Lung (tissue), 12 donors: ENCODE results near the gene VEGFA. TPM values are rescaled to one million over a fixed set of nuclear protein-coding genes. Genes with fewer than 3 reads are reported as not detected.

Experiments
- ATAC-seq: fragments of 200-7000 bp; cut with Tn5 transposase; one replicate; pipeline ENCODE4 v1.9.1; 2020; ENCODE audit warnings: moderate number of reproducible peaks; ENCODE audit not compliant: insufficient read depth, low FRiP score
- DNase-seq, 3 donors: peaks; one replicate each; pipeline ENCODE4 v3.0.0-alpha.2; 2013 to 2017
- H3K27ac ChIP-seq, 2 donors: one replicate each; pipeline ENCODE4 v1.5.1; 2013; ENCODE audit warnings: mild to moderate bottlenecking in 2 of 2, moderate library complexity in 2 of 2, control low read depth in 1 of 2, inconsistent platforms in 1 of 2, low read depth in 1 of 2, low read length in 1 of 2
- H3K27me3 ChIP-seq, 3 donors: one replicate each; pipeline ENCODE4 v1.5.1; 2013; ENCODE audit warnings: low read length in 2 of 3; ENCODE audit not compliant: control insufficient read depth in 3 of 3, insufficient read depth in 3 of 3
- H3K36me3 ChIP-seq, 4 donors: one replicate each; pipeline ENCODE4 v1.5.1; 2013; ENCODE audit warnings: low read length in 4 of 4, mild to moderate bottlenecking in 1 of 4, moderate library complexity in 1 of 4; ENCODE audit not compliant: control insufficient read depth in 4 of 4, insufficient read depth in 4 of 4
- H3K4me1 ChIP-seq, 5 donors: one replicate each; pipeline ENCODE4 v1.5.1; 2013; ENCODE audit warnings: low read length in 5 of 5, mild to moderate bottlenecking in 2 of 5, moderate library complexity in 1 of 5; ENCODE audit not compliant: control insufficient read depth in 5 of 5, insufficient read depth in 5 of 5
- H3K4me3 ChIP-seq: one replicate; pipeline ENCODE4 v1.5.1; 2013; ENCODE audit warnings: mild to moderate bottlenecking, control low read depth, moderate library complexity
- H3K9ac ChIP-seq, 2 donors: one replicate each; pipeline ENCODE4 v1.5.1; 2013; ENCODE audit warnings: low read length in 2 of 2, control low read depth in 1 of 2; ENCODE audit not compliant: insufficient read depth in 1 of 2
- H3K9me3 ChIP-seq, 4 donors: one replicate each; pipeline ENCODE4 v1.5.1; 2013; ENCODE audit warnings: low read length in 3 of 4, mild to moderate bottlenecking in 1 of 4, moderate library complexity in 1 of 4; ENCODE audit not compliant: control insufficient read depth in 4 of 4, insufficient read depth in 3 of 4
- CTCF ChIP-seq: IDR thresholded peaks from 2 replicates; pipeline ENCODE4 v1.5.1; 2012; ENCODE audit warnings: mild to moderate bottlenecking; ENCODE audit errors: control extremely low read depth, extremely low read depth
- WGBS, 2 donors: extraction: QIAGEN DNeasy Blood & Tissue Kit; methylation state at CpG; one replicate each; pipeline ENCODE4 v1.1.7; 2013; 5-methylcytosine and 5-hydroxymethylcytosine counted together
- polyA plus RNA-seq, 2 donors: library from polyadenylated mRNA; stranded (reverse); fragments of 200-250 nt; gene quantifications; one replicate each; pipeline ENCODE4 v1.2.1, GENCODE V29; 2013
- total RNA-seq, 2 donors: library from RNA; depleted of rRNA in 1 of 2; stranded (reverse); fragments of >200 nt in 1 of 2; gene quantifications; one replicate each; pipeline ENCODE4 v1.2.1, GENCODE V29; 2014 to 2021
- donor health status: control.
- donor health status: control.
- donor health status: Bipolar disorder and iron deficiency.
- donor health status: healthy.
- donor health status: DM: yes; HTN: yes; CAD: no.

The VEGFA gene
- total and polyA plus RNA-seq, 4 donors = 98.3 to 275 (median 140) TPM

DNA sequence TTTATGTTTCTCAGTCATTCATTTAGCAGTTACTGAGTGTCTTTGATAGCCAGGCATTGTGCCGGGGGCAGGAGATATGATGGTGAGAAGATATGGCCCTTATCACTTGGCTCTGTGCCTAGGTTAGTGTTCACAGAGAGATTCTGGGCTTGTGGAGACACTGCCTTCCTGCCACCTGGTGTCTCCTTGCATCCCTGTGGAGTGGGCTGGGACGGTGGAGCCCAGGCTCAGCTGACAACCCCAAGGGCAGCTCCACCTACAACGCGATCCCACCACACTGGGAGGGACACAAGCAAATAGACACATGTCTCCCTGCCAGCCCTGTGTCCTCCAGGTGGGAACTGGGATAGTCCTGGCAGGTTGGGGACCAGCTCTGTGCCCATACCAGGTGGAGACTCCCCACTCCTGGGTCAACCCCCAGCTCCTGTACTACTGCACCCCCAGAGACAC, 30.3 kb upstream of the VEGFA start:
- Histone ChIP-seq H3K4me1 (peaks cover 0 to 45% (median 14%) of the 10 kb centered on the region in 5 donors), H3K27me3 (no peaks in the 10 kb centered on the region), H3K9ac (no peak overlapping the region), H3K4me3 (no peak overlapping the region), H3K36me3 (no peaks in the 10 kb centered on the region), H3K9me3 (peaks cover 0 to 2% (median 0%) of the 10 kb centered on the region in 4 donors), H3K27ac (no peak overlapping the region)
- TF ChIP-seq CTCF = no peak
- ATAC-seq (no peak), DNase-seq (no peak)
- WGBS, 2 donors = 68 to 89% methylated on average over 3 to 4 of the region's 4 CpGs

- DNase-seq = peak in 1 of 3 donors; percentile 10
- WGBS, 2 donors = 81 to 87% methylated on average over 6 of the region's 6 CpGs
- H3K9me3 ChIP-seq = no peaks in the 10 kb centered on the region
- H3K4me1 ChIP-seq = peaks cover 0 to 53% (median 22%) of the 10 kb centered on the region in 5 donors
- no peak for ATAC-seq
- no peak for TF ChIP-seq CTCF
- H3K27me3 ChIP-seq = no peaks in the 10 kb centered on the region
- no peak overlapping the region for H3K27ac ChIP-seq
- no peak overlapping the region for H3K4me3 ChIP-seq
- no peaks in the 10 kb centered on the region for H3K36me3 ChIP-seq
- no peak overlapping the region for H3K9ac ChIP-seq
Measured at GRCh38 chr6:43740321-43740960, 29.6 kb upstream of the VEGFA start.

DNA sequence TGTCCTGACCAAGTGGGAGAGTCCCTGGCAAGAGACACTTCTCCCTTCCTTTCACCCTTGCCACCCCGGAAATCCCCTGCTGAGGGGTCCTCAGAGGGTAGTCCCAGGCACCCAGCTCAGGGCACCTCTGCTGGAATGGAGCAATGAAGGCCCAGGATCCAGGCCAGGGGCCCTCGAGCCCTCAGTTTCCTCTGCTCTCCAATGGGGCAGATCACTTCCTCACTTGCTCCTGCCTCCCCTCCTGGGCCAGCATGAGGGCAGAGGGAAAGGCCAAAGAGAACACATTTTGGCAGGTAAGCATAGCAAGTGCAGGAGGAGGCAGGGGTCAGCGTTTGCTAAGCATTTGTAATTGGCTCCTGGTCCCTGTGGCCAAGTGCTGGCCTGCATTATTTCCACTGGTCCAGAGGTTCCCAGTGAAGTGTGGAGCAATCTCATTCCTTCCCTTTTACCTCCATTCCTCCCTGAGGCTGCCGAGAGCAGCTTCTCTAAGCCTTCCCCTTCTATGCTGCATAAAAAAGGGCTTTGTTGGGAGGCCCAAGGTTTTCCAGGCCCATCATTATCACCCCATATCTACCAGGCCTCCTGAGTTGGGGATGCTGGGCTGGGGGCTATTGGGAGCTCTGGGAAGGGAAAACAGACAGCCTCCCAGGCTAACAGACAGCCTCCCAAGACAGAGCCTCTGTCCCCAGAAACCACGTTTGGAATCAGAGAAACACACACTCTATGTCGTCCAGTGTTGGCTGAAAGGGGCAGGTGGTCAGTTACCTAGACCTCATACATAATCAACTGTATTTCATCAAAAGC, 28.8 kb upstream of the VEGFA start:
- no peak for ATAC-seq
- Histone ChIP-seq H3K36me3 (no peaks in the 10 kb centered on the region), H3K9me3 (no peaks in the 10 kb centered on the region), H3K27ac (no peak overlapping the region), H3K9ac (no peak overlapping the region), H3K4me1 (peaks cover 0 to 60% (median 29%) of the 10 kb centered on the region in 5 donors), H3K27me3 (no peaks in the 10 kb centered on the region), H3K4me3 (no peak overlapping the region)
- peak in 1 of 3 donors; percentile 12 for DNase-seq
- WGBS, 2 donors = 66 to 69% methylated on average over 6 of the region's 6 CpGs
- no peak for TF ChIP-seq CTCF
